Stimulated activated CD8-positive, alpha-beta memory T cell treated with anti-CD3 and anti-CD28 coated beads, Interleukin-7, amount 100 ng/mL, for 1 hour (primary cell): ENCODE measurements around the gene UST.
"Not testable (repeated sequence)": the region's sequence is repeated elsewhere in the genome, so short reads cannot be mapped to it uniquely, and the experiment has no call there.

ENCODE experiments used
- DNase-seq, 2 donors: peaks; one replicate each; pipeline ENCODE4 v3.0.0-alpha.2; 2020; ENCODE audit warnings: low read depth in 2 of 2

The UST gene

DNA sequence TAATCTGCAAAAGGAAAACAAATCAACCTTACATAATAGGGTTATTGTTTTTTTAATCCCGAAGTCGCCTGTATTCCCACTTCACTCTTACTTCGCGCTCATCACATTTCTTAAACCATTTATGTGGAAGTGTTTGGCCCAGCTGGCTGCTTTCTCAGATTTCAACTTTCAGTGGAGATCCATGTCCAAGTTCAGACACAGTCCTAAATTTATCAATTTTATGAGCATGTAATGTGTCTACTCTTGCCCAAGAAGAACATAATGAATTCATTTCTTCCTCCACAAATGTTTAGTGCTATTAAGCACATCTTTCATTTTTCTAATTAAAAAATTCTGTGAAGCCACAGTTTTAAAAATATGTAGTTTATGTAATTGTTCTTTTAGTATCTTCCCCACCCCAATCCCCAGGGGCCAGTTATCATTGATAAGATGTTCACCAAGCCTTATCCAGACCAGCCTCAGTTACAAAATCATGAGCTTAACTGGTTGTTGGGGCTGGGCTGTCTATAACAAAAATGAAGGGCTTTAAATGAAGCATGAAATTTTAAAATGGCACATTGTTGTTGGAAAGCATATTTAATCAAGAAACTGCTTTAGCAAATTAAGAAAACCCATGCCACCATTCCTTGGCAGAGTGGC lies 151.7 kb downstream of the UST start:
- no peak for DNase-seq

DNA sequence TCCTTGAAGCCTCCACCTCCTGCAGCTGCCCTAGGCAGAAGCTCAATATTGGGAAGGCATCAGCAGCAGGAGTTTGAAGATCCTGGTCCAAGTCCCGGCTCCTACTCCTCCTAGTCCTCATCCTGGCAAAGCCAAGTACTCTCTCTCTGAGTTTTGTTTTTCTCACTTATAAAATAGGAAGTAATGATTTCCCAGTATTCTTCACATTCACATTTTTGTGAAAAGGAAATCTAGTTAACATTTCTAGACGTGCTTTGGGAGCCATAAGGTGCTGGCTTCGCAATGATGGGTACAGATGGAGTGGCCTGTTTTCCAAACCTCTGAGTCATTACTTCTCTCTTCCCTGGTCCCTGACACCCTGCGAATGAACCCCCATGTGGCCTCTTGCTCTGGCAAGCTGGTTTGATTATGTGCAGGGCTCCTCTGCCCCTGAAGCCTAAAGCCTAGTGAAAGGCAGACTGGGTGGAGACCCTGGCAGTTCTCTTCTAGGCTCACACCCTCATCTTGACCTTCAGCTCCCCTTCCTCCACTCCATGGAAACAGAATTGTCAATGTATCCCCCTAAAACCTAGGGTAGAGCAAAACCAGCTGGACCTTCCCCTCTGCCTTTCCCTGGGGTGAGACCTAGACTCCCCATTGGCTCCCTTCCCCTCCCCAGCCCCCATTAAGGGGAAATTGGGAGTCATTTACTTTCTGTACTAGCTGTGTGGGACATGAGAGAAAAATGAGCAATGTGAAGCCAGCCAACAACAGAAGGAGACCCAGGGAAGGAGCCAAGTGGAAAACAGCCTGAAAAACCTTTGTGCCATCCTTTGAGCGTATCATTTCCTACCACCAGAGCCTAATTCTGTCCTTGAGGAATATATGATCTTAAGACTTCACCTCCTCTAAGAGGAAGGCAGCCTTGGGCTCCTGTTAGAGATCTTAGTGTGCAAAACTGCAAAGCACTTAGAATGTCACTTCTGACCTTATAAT lies 158.4 kb downstream of the UST start:
- DNase-seq, result no peak

DNA sequence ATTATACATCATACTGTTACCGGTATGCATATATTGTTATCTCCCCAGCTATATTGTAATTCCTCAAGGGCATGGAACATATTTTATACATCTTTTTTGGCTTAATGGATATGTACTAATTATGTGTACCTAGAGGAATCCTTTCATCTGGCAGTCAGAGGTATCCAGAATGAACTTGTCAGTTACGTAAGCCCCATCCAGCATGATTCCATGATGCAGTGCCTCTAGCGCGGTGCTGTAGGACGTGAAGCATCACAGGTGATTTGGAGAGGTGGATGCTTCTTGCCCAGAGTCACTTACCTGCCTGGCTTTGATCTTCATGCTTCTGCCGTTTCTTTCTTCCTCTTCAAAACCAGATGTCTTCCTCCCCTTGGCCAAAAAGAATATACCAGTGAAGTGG lies 159.1 kb downstream of the UST start:
- no peak for DNase-seq

DNA sequence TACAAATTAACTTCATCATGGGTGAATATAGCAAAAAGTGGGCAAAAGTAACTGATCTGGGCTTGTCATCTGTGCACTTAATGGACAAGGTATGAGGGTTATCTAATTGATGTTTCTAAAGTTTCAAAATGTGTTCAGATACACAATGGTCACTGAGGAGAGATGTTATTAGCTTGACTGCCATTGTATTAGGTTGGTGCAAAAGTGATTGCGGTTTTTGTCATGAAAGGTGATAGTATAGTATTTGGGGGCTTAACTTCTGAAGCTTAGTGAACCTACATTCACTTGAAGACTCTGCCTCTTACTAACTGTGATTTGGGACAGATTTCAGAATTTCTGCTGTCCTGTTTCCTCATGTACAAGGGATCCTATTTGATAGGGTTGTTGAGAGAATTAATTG lies 159.6 kb downstream of the UST start:
- no peak for DNase-seq

DNA sequence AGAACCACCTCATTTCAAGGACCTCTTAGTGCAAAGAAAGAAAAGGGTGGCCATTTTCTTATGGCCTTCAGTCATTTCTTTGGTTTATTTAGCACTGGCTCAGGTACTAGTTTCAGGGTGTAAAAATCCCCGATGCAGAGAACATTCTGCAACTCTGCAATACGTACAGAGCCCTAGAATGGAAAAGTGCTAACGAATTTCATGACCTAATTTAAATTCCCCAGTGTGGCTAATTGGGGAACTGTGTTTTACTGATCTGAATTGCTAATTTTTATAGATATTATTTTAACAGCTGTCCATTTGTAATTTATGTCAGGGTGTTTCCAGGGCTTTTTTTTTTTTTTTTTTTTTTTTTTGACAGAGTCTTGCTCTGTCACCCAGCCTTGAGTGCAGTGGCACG lies 160.7 kb downstream of the UST start:
- no peak for DNase-seq

DNA sequence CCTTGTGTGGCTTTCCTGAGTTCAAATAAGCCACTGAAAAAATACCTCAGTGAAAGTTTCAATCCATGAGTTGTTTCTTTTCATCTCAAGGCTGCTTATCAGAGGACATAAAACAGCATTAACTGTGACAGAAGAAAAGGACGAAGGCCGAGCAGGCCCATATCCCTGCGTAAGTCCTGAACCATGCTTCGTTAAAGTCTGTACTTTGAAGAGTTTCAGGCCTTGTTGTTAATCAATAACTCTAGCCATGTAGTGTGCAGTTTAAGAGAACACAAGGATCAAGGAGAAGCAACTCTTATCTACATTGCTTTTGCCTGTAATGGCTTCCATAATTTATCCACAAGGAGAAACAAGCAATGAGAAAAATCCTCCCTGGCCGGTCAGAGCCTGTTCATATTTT lies 165.4 kb downstream of the UST start:
- DNase-seq, result no peak

DNA sequence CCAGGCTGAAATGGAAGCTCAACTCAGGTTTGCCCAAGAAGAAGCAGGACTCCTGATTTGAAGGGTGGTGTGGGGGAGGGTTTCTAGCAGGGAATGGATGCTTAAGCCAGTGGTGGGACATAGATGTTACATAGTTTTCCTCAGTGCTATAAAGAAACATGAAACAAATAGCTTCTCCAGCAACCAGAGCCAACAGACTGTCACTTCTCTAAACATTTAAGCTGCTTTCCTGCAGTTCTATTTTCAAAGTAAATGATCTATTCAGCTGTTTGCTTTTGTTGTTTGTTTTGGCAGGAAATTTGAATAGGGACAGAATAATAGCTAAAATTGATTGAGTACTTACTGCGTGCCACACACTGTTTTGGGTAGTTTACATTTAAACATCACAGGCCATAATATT lies 169.0 kb downstream of the UST start:
- no peak for DNase-seq

DNA sequence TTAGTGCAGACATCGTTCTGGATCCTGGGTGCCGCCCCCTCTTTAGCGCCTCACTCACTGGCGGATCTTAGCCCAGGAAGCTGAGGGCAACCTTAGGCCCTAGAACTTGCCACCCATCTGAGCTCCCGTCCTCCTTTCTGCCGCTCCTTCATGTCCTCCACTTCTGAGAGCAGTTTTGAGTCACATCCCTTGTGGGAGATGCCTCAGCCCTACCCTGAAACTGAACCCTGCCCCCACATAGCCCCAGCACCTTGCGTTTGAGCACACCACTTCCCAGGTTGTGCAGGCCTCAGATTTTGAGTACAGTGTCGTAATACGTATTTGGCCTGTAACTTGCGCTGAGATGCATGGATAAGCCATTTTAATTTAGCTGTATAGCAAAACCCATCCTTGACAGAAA lies 169.7 kb downstream of the UST start:
- DNase-seq, result not testable (repeated sequence)

DNA sequence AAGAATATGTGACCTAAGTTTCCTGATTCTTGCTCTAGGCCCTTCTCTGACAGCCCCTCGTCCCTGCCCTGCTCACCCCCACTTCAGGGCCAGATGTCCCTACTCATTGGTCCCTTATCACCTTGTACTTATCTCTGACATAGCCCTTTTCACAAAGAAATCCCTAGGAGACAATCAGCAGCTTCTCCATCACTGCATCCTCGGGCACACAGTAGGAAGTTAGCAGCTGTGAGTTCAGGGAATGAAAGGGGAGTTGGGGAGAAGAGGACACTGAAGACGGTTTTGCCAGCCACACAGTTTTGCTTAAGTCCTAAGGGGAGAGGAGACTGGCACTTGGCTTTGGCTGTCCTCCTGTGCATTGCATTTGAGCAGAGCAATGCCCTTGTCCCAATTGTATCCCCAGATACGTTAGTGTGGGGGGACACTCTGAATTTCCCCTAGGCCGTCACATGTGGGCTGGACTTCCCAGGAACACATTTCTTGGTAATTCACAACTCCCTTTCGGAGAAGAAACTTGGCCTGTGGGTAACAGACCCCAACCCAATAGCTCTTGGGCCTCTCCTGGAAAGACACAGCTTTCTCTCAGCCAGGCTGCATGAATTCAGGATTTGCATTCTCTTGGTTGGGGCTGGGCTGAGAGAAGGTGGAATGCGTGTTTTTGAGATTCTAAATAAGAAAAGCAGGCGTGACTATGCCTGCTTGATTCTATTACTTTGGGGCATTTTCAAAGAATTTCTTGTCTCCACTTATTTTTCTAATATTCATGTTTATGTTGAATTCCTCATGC lies 177.6 kb downstream of the UST start:
- DNase-seq, result no peak

DNA sequence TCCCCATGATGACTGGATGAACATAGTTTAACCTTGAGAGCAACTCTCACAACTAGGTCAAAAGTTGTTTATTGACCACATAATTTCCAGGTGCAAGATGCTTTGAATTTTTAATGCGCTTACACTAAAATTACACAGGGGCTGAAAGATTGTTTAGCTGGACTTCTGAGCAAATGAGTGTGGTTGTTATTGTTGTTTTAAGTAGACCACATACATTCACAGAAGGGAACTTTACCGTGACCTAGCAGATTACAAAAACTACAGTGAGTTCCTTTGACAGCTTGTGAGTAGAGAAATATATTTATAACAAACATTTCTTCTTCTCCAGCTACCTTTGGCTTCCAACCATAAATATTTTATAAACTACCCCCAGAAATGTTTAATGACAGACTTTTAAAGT lies 178.9 kb downstream of the UST start:
- no peak for DNase-seq

DNA sequence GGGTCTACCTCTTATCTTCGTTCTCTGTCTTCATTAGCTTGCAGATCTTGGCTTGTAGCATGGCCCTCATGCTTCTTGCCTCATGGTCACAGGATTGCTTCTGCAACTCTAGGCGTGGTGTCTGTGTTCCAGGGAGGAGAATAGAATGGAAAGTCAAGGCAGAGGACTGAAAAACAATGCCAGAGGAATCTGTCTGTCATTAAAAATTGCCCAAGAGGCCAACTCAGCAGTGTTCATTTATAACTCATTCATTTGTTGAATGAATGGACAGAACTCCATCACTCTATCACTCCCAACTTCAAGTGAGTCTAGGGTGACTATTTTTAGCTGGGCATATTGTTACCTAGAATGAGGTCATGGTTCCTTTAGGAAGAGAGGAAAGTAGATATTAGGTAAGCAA lies 179.6 kb downstream of the UST start:
- DNase-seq, result no peak

DNA sequence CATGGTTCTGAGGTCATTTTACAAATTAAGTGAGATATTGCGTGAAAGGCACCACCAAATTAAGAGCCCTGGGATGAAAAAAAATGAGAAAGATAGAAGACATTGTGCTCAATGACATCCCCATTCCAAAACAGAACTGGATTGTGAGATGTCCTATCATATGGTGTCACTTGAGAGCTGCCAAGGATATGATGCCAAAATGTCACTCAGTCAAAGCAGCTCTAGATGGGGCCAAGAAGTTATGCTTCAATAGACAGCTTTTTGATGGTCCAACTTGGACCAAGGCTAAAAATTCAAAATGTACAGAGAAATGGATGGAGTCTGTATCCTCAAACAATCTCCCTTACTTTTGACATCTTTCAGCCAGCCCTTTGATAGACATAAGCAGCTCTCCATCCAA lies 180.8 kb downstream of the UST start:
- no peak for DNase-seq

DNA sequence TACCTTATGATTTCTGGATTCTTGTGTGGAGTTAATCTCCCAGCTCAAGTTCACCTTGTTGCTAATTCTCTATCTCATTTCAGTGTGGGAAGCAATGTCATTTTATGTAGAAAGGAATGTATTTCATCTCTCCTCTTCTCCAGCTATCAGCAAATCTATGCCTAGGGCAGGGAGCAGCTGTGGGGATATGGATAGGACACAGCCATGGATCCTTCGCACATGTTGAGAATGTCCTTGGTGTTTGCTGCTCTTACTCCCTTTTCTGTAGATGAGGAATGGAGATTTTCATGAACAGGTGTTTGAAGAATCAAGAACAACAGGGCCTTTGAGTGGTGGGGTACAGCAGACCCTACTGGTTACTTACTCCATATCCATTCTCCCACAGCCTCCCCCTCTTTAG lies 182.0 kb downstream of the UST start:
- no peak for DNase-seq

DNA sequence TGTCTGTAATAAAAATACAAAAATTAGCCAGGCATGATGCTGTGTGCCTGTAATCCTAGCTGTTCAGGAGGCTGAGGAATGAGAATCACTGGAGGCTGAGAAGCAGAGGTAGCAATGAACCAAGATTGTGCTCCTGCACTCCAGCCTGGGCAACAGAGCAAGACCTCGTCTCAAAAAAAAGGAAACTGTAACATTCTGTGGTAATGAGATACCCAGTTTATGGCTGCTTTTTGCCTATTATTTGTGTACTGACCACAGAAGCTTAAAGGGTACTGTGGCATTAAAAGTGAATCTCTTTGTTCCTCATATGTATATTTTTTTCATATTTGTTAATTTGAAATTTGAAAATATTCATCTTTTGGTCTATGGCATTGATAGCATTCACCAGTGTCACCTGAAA lies 185.4 kb downstream of the UST start:
- DNase-seq, result no peak

DNA sequence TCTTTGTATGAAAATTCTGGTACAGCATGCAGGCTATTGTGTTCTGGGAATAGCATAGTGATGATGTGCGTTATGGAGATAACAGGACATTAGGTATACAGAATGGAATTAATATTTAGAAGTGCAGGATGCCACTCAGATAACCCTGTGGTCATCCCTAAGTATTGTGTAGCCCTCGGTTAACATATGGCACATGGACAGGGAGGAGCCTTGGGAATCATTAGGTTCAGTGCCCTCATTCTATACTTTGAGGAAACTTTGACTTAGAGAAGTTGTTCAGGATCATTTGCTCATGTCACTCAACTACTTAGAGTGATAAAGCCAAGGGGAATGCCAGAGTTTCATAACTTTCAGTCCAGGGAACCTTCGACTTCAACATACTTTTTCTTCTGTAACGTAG lies 185.9 kb downstream of the UST start:
- no peak for DNase-seq

DNA sequence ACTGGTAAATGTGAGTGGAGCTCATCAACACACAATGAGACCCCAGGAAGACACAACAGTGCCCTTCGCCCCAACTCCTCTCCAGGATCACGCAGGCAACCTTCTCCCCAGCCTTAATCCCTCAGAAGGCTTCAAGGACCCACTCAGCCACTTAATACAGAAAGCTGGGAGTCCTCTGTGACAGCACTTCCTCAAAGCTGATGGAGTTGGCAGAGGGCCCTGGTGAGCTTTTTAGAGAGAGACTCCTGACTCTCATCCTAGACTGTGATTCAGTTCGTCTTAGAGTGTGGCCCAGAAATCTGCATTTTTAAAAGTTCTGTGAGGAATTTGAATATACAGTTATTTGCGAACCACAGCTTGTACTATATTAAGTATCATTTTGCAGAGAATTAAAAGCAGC lies 187.7 kb downstream of the UST start:
- DNase-seq, result no peak

DNA sequence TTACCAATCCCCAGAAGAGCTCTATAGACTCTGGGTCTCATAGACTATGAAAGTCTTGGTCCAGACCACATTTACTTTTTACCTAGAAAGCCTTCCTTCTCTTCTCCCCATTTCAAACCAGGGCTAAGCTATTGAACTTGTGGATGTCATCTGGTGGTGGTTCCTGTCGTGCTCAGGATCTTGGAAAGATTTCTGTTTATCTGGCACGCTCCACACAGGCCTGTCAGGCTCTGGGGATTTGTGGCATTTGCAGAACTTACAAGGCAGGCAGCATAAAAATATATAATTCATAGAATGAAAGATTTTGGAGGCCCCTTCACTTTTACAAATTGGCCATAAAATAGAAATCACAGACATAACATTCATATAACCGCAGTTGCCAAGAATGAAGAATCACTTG lies 188.1 kb downstream of the UST start:
- DNase-seq, result no peak

DNA sequence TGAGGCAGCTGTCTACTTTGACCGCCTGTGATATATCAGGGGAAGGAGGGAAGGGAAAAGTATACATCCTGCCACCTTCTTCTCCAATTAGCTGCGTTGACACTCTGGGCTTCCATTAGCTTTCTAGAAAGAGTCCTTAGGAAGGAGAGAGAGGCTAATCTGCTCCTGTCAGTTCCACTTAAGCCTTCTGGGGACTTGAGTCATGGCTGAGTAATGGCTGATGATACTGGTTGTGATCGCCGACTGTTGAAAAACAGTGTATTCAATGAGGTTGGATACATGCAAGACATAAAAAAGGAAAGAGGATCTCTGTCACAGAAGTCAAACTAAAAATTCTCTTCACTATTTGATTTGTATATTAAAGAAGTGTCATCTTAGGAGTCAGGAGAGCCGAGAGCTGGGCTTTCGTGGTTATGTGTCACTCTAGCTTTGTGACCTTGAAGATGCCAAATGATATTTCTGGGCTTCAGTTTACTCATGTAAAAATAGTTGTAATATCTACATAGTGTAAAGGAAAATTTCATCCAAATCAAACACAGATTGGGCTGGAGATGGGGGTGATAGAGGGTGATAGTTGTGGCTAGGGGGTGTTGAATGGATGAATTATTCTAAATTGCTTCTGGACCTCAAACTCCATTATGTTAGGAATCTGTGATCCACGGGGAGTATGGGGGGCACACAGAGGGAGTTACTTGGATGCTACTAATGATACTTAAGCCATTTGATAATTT lies 189.0 kb downstream of the UST start:
- DNase-seq, result no peak

DNA sequence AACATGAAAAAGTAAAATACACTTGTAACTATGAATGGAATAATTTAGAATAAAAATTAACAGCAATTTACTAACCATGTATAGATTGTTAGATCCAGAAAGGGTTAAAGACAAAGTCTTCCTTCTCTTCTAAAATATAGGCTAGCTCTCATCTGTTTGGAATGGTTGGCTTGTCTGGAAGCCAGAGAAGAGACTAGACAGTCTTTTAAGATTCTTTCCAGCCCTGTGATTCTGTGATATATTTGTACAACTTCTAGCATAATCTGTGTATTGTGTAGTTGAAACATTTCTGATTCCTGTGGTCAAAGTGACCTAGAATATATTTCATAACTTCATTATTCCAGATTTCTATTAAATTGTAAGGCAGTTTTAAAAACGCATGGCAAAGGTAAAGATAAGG lies 196.6 kb downstream of the UST start:
- DNase-seq, result no peak

DNA sequence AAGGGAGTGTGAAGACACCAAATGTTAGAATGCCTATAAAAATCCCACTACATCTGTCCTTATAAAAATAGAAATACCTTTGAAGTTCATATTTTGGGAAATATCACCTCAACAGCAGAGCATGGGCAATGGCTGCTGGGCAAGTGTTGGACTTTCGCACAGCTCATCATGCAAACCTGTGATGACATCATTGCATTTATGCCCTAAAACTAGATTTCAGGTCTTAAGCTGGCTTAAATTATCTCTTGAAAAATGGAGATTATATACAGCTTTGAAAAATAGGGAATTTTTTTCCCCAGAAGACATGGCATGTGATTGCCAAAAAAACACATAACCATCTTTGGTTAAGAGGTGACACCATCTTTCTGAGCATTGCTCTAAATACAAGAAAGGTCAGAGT lies 197.8 kb downstream of the UST start:
- no peak for DNase-seq

DNA sequence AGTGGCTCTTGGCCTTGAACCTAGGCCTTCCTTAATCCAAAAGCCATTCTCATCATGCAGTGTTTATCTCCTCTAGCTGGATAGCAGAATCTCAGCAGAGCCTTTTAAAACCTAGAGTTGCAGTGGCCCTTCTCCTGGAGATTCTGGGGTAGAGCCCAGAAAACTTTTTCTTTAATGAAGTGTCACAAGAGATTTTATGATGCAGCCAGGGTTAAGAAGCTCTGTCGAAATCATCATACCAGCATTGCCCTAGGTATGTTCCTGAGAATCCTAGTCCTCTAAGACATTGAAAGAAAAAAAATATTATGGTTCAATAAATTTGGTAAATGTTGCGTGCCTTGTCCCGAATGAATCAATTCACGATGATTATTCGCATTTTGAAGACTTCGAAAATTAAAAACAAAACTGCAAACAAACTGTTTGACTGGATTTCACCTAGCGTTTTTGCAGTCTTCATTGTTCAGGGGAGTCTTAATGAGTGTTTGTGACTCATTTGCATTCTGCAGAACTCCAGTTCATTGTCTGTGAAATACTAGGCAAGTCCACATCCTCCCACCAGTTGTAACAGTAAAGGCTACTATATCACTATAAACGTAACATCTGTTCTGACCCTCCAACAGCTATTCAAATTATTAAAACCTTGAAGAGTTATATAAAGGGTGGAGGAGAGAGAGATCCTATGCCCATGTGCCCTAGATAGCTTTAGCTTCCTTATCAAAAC lies 198.6 kb downstream of the UST start:
- DNase-seq, result no peak
